IMR-90 (cell line): Measurements from ENCODE around the gene CCDC83.
"Not testable (repeated sequence)": the region's sequence is repeated elsewhere in the genome, so short reads cannot be mapped to it uniquely, and the experiment has no call there.

Source experiments
- BHLHE40 ChIP-seq: fragments of 150-350 bp; IDR thresholded peaks from 2 replicates; pipeline ENCODE4 v1.6.1; 2016; ENCODE audit warnings: mild to moderate bottlenecking, low read depth, low read length
- CEBPB ChIP-seq: IDR thresholded peaks from 2 replicates; pipeline ENCODE4 v1.6.1; 2012; ENCODE audit warnings: low read depth, low read length, improper control_type of control experiment
- CTCF ChIP-seq: conservative IDR thresholded peaks from 2 replicates; pipeline ENCODE4 v1.5.1; 2012; ENCODE audit warnings: mild to moderate bottlenecking, low read depth, low read length, improper control_type of control experiment
- FOS ChIP-seq: fragments of 150-350 bp; IDR thresholded peaks from 2 replicates; pipeline ENCODE4 v1.6.1; 2016; ENCODE audit warnings: low read depth, low read length
- MAFK ChIP-seq: IDR thresholded peaks from 2 replicates; pipeline ENCODE4 v1.6.1; 2012; ENCODE audit warnings: low read depth, low read length, improper control_type of control experiment
- MXI1 ChIP-seq: IDR thresholded peaks from 2 replicates; pipeline ENCODE4 v1.6.1; 2012; ENCODE audit warnings: low read depth, mild to moderate bottlenecking, low read length, moderate library complexity, borderline replicate concordance
- POLR2A ChIP-seq: IDR thresholded peaks from 2 replicates; pipeline ENCODE4 v1.6.1; 2012; ENCODE audit warnings: mild to moderate bottlenecking, low read depth, low read length
- RAD21 ChIP-seq: IDR thresholded peaks from 2 replicates; pipeline ENCODE4 v1.6.1; 2012; ENCODE audit warnings: low read length, improper control_type of control experiment
- RCOR1 ChIP-seq: IDR thresholded peaks from 2 replicates; pipeline ENCODE4 v1.6.1; 2012; ENCODE audit warnings: mild to moderate bottlenecking, low read length, improper control_type of control experiment; ENCODE audit not compliant: insufficient replicate concordance
- USF2 ChIP-seq: fragments of 150-350 bp; IDR thresholded peaks from 2 replicates; pipeline ENCODE4 v1.6.1; 2017; ENCODE audit warnings: mild to moderate bottlenecking, antibody characterized with exemption, low read length, low read depth

- not testable (repeated sequence) for TF ChIP-seq POLR2A, CTCF, BHLHE40, USF2, RAD21, MXI1, FOS, CEBPB, RCOR1, MAFK
These were observed 71.6 kb downstream of the CCDC83 start for GRCh38 chr11:85926653-85927214.
